Bronchial epithelial cell (primary cell): ENCODE measurements around the gene SP3. TPM values are rescaled to one million over a fixed set of nuclear protein-coding genes. Genes with fewer than 3 reads are reported as not detected.

ENCODE experiments used
- DNase-seq: peaks from one replicate; pipeline ENCODE4 v3.0.0-alpha.2; 2010; ENCODE audit warnings: low read depth
- FAIRE-seq: peaks from 2 replicates; lab custom pipeline; 2011; peaks lifted over from hg19 to GRCh38; lab: Jason Lieb, UNC
- H3K27me3 ChIP-seq: 2 replicates; pipeline ENCODE4 v1.5.1; 2011; ENCODE audit warnings: low read length; ENCODE audit not compliant: control insufficient read depth, insufficient read depth
- H3K36me3 ChIP-seq: 2 replicates; pipeline ENCODE4 v1.5.1; 2011; ENCODE audit warnings: low read length; ENCODE audit not compliant: control insufficient read depth, insufficient read depth
- H3K4me3 ChIP-seq: 2 replicates; pipeline ENCODE4 v1.5.1; 2011; ENCODE audit warnings: mild to moderate bottlenecking, low read depth, low read length, control low read depth
- CTCF ChIP-seq: IDR thresholded peaks from 2 replicates; pipeline ENCODE4 v1.5.1; 2011; ENCODE audit warnings: mild to moderate bottlenecking, moderate library complexity, low read length, control low read depth, inconsistent platforms; ENCODE audit not compliant: insufficient read depth, severe bottlenecking
- total RNA-seq: library from RNA; depleted of rRNA; stranded (reverse); fragments of >200 nt; gene quantifications from 2 replicates; pipeline ENCODE4 v1.2.1, GENCODE V29; 2014

Gene SP3
- total RNA-seq, 1 donor from 2014 or later, result 104 TPM

- no peak overlapping the region for H3K4me3 ChIP-seq
- no peak for TF ChIP-seq CTCF
- FAIRE-seq (no peak), DNase-seq (no peak)
- no peaks in the 10 kb centered on the region for H3K36me3 ChIP-seq
- peaks cover 5% of the 10 kb centered on the region for H3K27me3 ChIP-seq
Observed at GRCh38 chr2:173860566-173860965, 104.6 kb downstream of the SP3 start.

GRCh38 chr2:173860082-173860481 lies 105.1 kb downstream of the SP3 start:
- H3K4me3 ChIP-seq, result no peak overlapping the region
- FAIRE-seq (no peak), DNase-seq (no peak)
- H3K36me3 ChIP-seq, result no peaks in the 10 kb centered on the region
- peaks cover 5% of the 10 kb centered on the region for H3K27me3 ChIP-seq
- no peak for TF ChIP-seq CTCF

- Histone ChIP-seq H3K36me3 (no peaks in the 10 kb centered on the region), H3K27me3 (peaks cover 2% of the 10 kb centered on the region), H3K4me3 (no peak overlapping the region)
- no peak for DNase-seq
- no peak for FAIRE-seq
- no peak for TF ChIP-seq CTCF
Observed at GRCh38 chr2:173858291-173858731, 106.9 kb downstream of the SP3 start.
